ENCODE measurements around the gene UPP1.

GRCh38 chr7:48052748-48053147, 36.3 kb upstream of the UPP1 start:
- TF ChIP-seq CTCF (IDR thresholded peaks at IDR 0.05): no peak
- no peak for TF ChIP-seq POLR2A (IDR thresholded peaks at IDR 0.05)
- TF ChIP-seq EP300 (IDR thresholded peaks at IDR 0.05): no peak

All from ovary (tissue), 3 donors.